Loucy (cell line): ENCODE measurements around the gene LOX.

Experiments
- H2AFZ ChIP-seq: fragments of 200-600 bp; sonication (generic); 2 replicates; pipeline ENCODE4 v1.6.0; 2016; ENCODE audit warnings: antibody characterized with exemption, mild to moderate bottlenecking, low read length, moderate library complexity
- H3F3A ChIP-seq: fragments of 200-600 bp; 2 replicates; pipeline ENCODE4 v1.6.0; 2016; ENCODE audit warnings: antibody characterized with exemption, low read depth, mild to moderate bottlenecking
- H3K27me3 ChIP-seq: fragments of 200-600 bp; sonication (generic); 2 replicates; pipeline ENCODE4 v1.6.1; 2014; ENCODE audit warnings: low read length, mild to moderate bottlenecking; ENCODE audit not compliant: insufficient read depth, poor library complexity, severe bottlenecking
- H3K36me3 ChIP-seq: fragments of 200-600 bp; sonication (generic); 2 replicates; pipeline ENCODE4 v1.6.1; 2016; ENCODE audit warnings: low read length; ENCODE audit not compliant: insufficient read depth
- H3K4me1 ChIP-seq: fragments of 200-600 bp; sonication (generic); 2 replicates; pipeline ENCODE4 v1.5.1; 2014; ENCODE audit warnings: low read length, mild to moderate bottlenecking; ENCODE audit not compliant: insufficient read depth, poor library complexity, severe bottlenecking
- H3K4me2 ChIP-seq: fragments of 200-600 bp; sonication (generic); 2 replicates; pipeline ENCODE4 v1.6.0; 2014; ENCODE audit warnings: antibody characterized with exemption, low read length, low read depth, mild to moderate bottlenecking; ENCODE audit not compliant: poor library complexity, severe bottlenecking
- H3K4me3 ChIP-seq: fragments of 200-600 bp; sonication (generic); 2 replicates; pipeline ENCODE4 v1.5.1; 2014; ENCODE audit warnings: low read length, mild to moderate bottlenecking, mixed read lengths; ENCODE audit not compliant: poor library complexity, severe bottlenecking
- H3K79me2 ChIP-seq: fragments of 200-600 bp; sonication (generic); 2 replicates; pipeline ENCODE4 v1.6.1; 2014; ENCODE audit warnings: low read length; ENCODE audit not compliant: insufficient read depth
- H3K9ac ChIP-seq: fragments of 200-600 bp; sonication (generic); 2 replicates; pipeline ENCODE4 v1.6.0; 2014; ENCODE audit warnings: mild to moderate bottlenecking, low read depth, low read length, moderate library complexity; ENCODE audit not compliant: poor library complexity, severe bottlenecking
- H3K9me2 ChIP-seq: fragments of 200-600 bp; sonication (generic); replicated peaks from 2 replicates; pipeline ENCODE4 v1.6.1; 2016; ENCODE audit warnings: low read depth, low read length, mixed read lengths
- H3K9me3 ChIP-seq: fragments of 200-600 bp; sonication (generic); 2 replicates; pipeline ENCODE4 v1.6.1; 2014; ENCODE audit warnings: mild to moderate bottlenecking, antibody characterized with exemption, low read length, low read depth; ENCODE audit not compliant: insufficient read depth
- H4K20me1 ChIP-seq: fragments of 200-600 bp; sonication (generic); 2 replicates; pipeline ENCODE4 v1.6.0; 2014; ENCODE audit warnings: antibody characterized with exemption, low read length, mild to moderate bottlenecking; ENCODE audit not compliant: insufficient read depth, poor library complexity, severe bottlenecking
- CTCF ChIP-seq: fragments of 200-600 bp; sonication (generic); conservative IDR thresholded peaks from 2 replicates; pipeline ENCODE4 v1.5.1; 2014; ENCODE audit warnings: mild to moderate bottlenecking, antibody characterized with exemption, low read length
- EZH2phosphoT487 ChIP-seq: fragments of 200-600 bp; IDR thresholded peaks from 2 replicates; pipeline ENCODE4 v1.6.1; 2018; ENCODE audit warnings: antibody characterized with exemption, mild to moderate bottlenecking, moderate library complexity, borderline replicate concordance

Gene LOX

GRCh38 chr5:122050959-122051358, 27.1 kb downstream of the LOX start:
- H3K9me2 ChIP-seq, result no peaks in the 10 kb centered on the region
- H3K9ac ChIP-seq, result no peak overlapping the region
- H3K4me3 ChIP-seq, result no peak overlapping the region
- peaks cover 13% of the 10 kb centered on the region for H3K4me1 ChIP-seq
- no peaks in the 10 kb centered on the region for H3F3A ChIP-seq
- no peaks in the 10 kb centered on the region for H3K79me2 ChIP-seq
- TF ChIP-seq CTCF (no peak), EZH2phosphoT487 (no peak)
- no peak overlapping the region for H3K4me2 ChIP-seq
- H2AFZ ChIP-seq, result no peak overlapping the region
- no peaks in the 10 kb centered on the region for H3K9me3 ChIP-seq
- no peaks in the 10 kb centered on the region for H3K36me3 ChIP-seq
- no peaks in the 10 kb centered on the region for H3K27me3 ChIP-seq
- no peaks in the 10 kb centered on the region for H4K20me1 ChIP-seq

- Histone ChIP-seq H3K9me2 (no peaks in the 10 kb centered on the region), H3K27me3 (no peaks in the 10 kb centered on the region), H3K4me2 (no peak overlapping the region), H3F3A (no peaks in the 10 kb centered on the region), H2AFZ (no peak overlapping the region), H3K4me3 (no peak overlapping the region), H3K9me3 (no peaks in the 10 kb centered on the region), H3K4me1 (no peaks in the 10 kb centered on the region), H4K20me1 (no peaks in the 10 kb centered on the region), H3K9ac (no peak overlapping the region), H3K36me3 (no peaks in the 10 kb centered on the region), H3K79me2 (no peaks in the 10 kb centered on the region)
- TF ChIP-seq EZH2phosphoT487 (no peak), CTCF (no peak)
Observed at GRCh38 chr5:122040636-122041302, 37.3 kb downstream of the LOX start.

GRCh38 chr5:122036326-122036725, 41.7 kb downstream of the LOX start:
- Histone ChIP-seq H3K9me2 (no peaks in the 10 kb centered on the region), H3K4me2 (no peak overlapping the region), H3K4me1 (no peaks in the 10 kb centered on the region), H3K27me3 (no peaks in the 10 kb centered on the region), H3K9me3 (no peaks in the 10 kb centered on the region), H3K79me2 (no peaks in the 10 kb centered on the region), H3K36me3 (no peaks in the 10 kb centered on the region), H2AFZ (no peak overlapping the region), H3K9ac (no peak overlapping the region), H3F3A (no peaks in the 10 kb centered on the region), H3K4me3 (no peak overlapping the region), H4K20me1 (no peaks in the 10 kb centered on the region)
- TF ChIP-seq CTCF (no peak), EZH2phosphoT487 (no peak)
